ENCODE results near the gene DOCK1.

DNA sequence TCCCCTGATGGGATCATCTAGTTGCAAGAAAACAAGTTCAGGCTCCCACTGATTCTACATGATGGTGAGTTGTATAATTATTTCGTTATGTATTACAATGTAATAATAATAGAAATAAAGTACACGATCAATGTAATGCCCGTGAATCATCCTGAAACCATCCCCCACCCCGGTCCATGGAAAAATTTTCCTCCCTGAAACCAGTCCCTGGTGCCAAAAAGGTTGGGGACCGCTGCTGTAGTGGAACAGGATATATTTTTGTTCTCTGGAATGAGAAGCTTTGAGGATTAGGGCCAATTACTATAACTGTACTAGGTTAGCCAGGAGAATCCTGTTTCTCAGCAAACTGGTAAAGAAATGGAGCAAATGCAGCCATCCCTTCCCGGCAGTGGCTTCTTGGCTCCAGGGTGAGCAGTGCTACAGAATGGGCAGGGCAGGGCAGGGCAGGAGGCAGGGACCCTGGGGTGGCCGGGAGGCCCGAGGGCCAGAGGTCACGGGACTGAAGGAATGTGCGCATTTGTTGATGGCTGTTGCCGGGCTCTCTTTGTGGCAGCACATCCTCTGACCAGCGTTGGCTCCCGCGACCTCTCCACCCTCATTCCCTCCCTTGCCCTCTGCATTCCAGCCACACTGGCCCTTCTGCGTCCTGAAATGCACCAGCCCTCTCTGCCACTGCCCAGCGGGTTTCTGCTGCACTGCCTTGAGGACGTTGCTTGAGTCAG is 481.5 kb downstream of the DOCK1 start:
- TF ChIP-seq, protein P1, sequence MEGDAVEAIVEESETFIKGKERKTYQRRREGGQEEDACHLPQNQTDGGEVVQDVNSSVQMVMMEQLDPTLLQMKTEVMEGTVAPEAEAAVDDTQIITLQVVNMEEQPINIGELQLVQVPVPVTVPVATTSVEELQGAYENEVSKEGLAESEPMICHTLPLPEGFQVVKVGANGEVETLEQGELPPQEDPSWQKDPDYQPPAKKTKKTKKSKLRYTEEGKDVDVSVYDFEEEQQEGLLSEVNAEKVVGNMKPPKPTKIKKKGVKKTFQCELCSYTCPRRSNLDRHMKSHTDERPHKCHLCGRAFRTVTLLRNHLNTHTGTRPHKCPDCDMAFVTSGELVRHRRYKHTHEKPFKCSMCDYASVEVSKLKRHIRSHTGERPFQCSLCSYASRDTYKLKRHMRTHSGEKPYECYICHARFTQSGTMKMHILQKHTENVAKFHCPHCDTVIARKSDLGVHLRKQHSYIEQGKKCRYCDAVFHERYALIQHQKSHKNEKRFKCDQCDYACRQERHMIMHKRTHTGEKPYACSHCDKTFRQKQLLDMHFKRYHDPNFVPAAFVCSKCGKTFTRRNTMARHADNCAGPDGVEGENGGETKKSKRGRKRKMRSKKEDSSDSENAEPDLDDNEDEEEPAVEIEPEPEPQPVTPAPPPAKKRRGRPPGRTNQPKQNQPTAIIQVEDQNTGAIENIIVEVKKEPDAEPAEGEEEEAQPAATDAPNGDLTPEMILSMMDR (IDR thresholded peaks at IDR 0.05; ENCODE audit: borderline replicate concordance, extremely low read depth, low read length, poor library complexity, severe bottlenecking): no peak
- no peak for TF ChIP-seq EZH2 (IDR thresholded peaks at IDR 0.05; ENCODE audit: borderline replicate concordance, low read depth, low read length, severe bottlenecking)

Measured in DND-41 (cell line).